Measurements from ENCODE around the gene CDC25B.

The CDC25B gene

DNA sequence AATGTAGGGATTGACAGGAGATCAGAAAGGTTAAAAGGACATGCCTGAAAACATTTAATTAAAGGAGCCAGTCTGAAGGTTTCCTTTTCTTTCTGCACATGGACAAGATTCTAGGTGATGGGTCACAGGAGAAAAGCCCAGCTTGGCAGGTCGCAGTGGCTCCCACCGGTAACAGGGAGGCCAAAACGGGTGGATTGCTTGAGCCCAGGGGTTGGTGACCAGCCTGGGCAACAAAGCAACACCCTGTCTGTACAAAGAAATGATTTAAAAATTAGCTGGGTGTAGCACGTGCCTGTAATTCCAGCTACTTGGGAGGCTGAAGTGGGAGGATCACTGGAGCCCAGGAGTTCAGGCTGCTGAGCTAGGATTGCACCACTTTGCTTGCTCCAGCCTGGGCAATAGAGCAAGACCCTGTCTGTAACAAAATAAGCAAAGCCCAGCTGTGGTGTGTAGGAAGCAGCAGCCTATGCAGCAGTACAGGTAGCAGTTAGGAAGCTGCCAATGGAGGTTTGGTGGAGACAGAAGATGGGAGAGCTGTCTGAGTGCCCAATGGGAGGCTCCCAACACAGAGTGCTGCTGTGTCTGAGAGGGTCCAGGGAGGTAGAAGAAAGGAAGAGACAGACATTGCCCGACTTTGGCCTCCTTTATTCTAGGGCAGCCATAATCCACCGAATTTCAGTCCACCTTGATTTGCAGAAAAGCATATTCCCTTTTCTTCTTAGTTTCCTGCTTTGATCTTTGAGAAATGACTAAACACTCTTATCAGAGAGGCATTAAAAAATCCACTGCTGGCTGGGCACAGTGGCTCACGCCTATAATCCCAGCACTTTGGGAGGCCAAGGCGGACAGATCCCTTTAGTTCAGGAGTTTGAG lies 17.1 kb downstream of the CDC25B start:
- TF ChIP-seq, protein P1, sequence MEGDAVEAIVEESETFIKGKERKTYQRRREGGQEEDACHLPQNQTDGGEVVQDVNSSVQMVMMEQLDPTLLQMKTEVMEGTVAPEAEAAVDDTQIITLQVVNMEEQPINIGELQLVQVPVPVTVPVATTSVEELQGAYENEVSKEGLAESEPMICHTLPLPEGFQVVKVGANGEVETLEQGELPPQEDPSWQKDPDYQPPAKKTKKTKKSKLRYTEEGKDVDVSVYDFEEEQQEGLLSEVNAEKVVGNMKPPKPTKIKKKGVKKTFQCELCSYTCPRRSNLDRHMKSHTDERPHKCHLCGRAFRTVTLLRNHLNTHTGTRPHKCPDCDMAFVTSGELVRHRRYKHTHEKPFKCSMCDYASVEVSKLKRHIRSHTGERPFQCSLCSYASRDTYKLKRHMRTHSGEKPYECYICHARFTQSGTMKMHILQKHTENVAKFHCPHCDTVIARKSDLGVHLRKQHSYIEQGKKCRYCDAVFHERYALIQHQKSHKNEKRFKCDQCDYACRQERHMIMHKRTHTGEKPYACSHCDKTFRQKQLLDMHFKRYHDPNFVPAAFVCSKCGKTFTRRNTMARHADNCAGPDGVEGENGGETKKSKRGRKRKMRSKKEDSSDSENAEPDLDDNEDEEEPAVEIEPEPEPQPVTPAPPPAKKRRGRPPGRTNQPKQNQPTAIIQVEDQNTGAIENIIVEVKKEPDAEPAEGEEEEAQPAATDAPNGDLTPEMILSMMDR (IDR thresholded peaks at IDR 0.05; ENCODE audit: low read depth, low read length, missing control alignments) = no peak
- no peak for DNase-seq (ENCODE audit: extremely low read depth, low read depth)
- no peak overlapping the region for H3K4me3 ChIP-seq (replicated peaks; ENCODE audit: low read depth, low read length)

DNA sequence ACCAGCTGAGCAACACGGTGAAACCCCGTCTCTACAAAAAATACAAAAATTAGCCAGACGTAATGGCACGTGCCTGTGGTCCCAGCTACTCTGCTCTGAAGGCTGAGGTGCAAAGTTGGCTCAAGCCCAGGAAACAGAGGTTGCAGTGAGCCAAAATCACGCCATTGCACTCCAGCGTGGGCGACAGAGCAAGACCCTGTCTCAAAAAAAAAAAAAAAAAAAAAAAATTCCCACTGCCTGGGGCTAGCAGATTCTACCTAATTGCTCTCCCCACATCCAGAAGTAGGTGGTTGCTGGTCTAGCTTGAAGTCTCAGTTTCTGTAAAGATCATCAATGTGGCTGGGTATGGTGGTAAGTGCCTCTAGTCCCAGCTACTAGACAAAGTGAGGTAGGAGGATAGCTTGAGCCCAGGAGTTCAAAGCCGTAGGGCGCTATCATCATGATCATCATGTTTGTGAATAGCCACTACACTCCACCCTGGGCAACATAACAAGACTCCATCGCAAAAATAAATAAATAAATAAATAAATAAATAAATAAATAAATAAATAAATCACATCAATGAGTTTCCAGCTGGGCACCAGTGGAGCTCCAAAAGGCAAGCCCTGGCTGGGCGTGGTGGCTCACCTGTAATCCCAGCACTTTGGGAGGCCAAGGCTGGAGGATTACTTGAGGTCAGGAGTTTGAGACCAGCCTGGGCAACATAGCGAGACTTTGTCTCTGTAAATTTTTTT lies 17.9 kb downstream of the CDC25B start:
- H3K4me3 ChIP-seq (replicated peaks; ENCODE audit: low read depth, low read length) = no peak overlapping the region
- DNase-seq (ENCODE audit: extremely low read depth, low read depth) = no peak
- TF ChIP-seq, protein P1 (IDR thresholded peaks at IDR 0.05; ENCODE audit: low read depth, low read length, missing control alignments) = no peak

DNA sequence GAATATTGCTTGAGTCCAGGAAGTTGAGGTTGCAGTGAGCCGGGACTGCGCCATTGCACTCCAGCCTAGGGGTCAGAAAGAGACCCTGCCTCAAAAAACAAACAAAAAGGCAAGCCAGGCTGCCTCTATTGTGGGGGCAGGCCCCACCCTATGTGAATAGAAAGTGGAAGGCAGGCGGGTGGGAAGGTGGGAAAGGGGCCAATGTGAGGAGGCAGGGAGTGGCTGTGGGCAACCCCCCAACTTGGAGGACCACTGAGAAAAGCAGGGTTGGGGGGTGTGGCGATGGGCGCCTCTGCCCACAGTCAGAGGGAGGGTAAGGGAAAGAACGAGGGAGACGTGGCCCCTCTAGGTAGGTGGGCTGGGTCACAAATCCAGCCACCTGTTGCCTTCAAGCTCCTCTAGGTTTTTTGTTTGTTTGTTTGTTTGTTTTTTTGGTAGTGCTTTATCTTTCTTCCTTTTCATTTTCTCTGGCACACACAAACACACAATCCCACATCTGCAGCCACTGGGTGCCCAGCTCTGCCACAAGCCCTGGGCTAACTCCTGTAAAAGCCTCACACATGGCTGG lies 18.9 kb downstream of the CDC25B start:
- H3K4me3 ChIP-seq (replicated peaks; ENCODE audit: low read depth, low read length) = no peak overlapping the region
- TF ChIP-seq, protein P1 (IDR thresholded peaks at IDR 0.05; ENCODE audit: low read depth, low read length, missing control alignments) = no peak
- no peak for DNase-seq (ENCODE audit: extremely low read depth, low read depth)

DNA sequence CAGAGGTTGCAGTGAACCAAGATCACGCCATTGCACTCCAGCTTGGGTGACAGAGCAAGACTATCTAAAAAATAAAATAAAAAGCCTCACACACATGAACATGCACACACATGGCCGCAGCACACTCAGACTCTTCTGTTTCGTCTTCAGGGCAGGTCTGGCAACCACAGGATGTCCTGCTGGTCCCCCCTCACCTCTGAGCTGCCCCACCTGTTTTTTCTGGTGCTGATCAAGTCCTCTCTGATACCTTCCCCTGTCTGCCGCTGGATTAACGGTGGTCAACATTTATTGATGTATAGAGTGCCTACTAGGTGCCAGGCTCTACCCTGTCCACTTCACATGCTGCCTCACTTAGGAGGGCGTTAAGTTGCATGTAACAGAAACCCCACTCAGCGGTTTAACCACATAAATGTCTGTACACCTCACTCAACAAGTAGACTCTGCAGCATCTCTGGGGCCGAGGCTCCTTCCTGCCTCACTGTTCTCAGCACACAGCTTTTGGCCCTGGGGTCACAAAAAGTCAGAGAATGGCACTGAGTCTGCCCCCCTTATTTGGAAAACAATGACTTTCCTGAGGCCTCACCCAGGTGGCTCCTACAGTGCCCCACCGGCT lies 19.7 kb downstream of the CDC25B start:
- no peak for DNase-seq (ENCODE audit: extremely low read depth, low read depth)
- TF ChIP-seq, protein P1 (IDR thresholded peaks at IDR 0.05; ENCODE audit: low read depth, low read length, missing control alignments) = no peak
- no peak overlapping the region for H3K4me3 ChIP-seq (replicated peaks; ENCODE audit: low read depth, low read length)

DNA sequence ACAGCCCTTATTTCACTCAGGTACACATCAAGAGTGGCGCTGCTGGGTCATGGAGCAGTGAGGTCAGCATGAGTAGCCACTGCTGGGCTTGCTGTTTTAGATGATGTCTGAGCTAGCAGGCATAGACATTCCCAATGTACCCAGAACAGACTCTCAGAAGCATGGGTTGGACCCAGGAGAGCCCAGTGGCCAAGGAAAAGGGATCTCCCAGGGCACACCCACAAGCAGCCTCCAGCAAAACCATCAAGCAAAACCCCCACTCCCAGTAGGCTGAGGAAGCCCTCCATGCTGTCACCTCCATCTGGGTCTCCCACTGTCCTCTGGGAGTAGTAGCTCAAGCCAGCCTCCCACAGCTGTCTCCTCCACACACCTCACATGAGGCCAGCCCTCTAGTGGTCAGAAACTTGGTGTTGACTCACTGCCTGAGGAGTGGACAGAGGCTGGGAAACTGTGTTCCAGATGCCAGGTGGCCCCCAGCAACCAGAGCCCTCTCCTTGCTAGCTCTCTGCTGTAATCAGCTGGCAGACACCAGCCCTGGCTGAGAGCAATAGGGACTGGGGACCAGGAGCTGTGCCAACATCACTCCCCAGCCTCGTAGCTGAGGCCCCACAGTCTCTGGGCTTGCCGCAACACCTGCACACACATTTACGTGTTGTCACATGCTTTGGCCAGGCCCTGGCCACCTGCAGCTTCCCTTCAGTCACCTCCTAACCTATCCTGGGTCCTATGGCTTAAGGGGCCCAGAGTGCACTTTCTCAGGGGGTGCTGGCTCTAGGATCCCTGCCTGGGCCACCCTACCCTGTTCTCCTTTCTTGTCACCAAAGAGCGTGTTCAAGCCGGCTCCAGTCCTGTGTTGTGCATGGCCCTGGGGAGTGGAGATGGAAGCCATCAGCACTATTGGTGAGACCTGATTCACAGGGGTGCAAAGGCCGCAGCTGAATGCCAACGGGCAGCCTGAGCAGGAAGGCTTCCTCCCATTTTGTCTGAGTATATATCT lies 22.3 kb downstream of the CDC25B start:
- H3K4me3 ChIP-seq (replicated peaks; ENCODE audit: low read depth, low read length) = no peak overlapping the region
- TF ChIP-seq, protein P1 (IDR thresholded peaks at IDR 0.05; ENCODE audit: low read depth, low read length, missing control alignments) = peak; percentile 79
- peak; percentile 85 for DNase-seq (ENCODE audit: extremely low read depth, low read depth)
